ENCODE measurements around the gene LGR5.
"Not testable (repeated sequence)": the region's sequence is repeated elsewhere in the genome, so short reads cannot be mapped to it uniquely, and the experiment has no call there.

The LGR5 gene

GRCh38 chr12:71552728-71553501 lies 113.3 kb downstream of the LGR5 start:
- TF ChIP-seq, protein P1, sequence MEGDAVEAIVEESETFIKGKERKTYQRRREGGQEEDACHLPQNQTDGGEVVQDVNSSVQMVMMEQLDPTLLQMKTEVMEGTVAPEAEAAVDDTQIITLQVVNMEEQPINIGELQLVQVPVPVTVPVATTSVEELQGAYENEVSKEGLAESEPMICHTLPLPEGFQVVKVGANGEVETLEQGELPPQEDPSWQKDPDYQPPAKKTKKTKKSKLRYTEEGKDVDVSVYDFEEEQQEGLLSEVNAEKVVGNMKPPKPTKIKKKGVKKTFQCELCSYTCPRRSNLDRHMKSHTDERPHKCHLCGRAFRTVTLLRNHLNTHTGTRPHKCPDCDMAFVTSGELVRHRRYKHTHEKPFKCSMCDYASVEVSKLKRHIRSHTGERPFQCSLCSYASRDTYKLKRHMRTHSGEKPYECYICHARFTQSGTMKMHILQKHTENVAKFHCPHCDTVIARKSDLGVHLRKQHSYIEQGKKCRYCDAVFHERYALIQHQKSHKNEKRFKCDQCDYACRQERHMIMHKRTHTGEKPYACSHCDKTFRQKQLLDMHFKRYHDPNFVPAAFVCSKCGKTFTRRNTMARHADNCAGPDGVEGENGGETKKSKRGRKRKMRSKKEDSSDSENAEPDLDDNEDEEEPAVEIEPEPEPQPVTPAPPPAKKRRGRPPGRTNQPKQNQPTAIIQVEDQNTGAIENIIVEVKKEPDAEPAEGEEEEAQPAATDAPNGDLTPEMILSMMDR (conservative IDR thresholded peaks at IDR 0.05; ENCODE audit: control insufficient read depth, insufficient read depth, low read depth, low read length), result no peak
- DNase-seq (ENCODE audit: low read depth), result no peak
- no peak overlapping the region for H3K4me3 ChIP-seq (ENCODE audit: control insufficient read depth, low read depth, low read length)

- TF ChIP-seq, protein P1 (conservative IDR thresholded peaks at IDR 0.05; ENCODE audit: control insufficient read depth, insufficient read depth, low read depth, low read length), result no peak
- DNase-seq (ENCODE audit: low read depth), result no peak
- no peak overlapping the region for H3K4me3 ChIP-seq (ENCODE audit: control insufficient read depth, low read depth, low read length)
Observed at GRCh38 chr12:71555191-71555590, 115.6 kb downstream of the LGR5 start.

DNA sequence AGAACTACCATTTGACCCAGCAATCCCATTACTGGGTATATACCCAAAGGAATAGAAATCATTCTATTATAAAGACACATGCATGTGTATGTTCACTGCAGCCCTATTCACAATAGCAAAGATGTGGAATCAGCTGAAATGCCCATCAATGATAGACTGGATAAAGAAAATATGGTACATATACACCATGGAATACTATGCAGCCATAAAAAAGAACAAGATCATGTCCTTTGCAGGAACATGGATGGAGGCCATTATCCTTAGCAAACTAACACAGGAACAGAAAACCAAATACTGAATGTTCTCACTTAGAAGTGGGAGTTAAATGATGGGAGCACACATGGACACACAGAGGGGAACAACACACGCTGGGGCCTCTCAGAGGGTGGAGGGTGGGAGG lies 116.2 kb downstream of the LGR5 start:
- not testable (repeated sequence) for H3K4me3 ChIP-seq (ENCODE audit: control insufficient read depth, low read depth, low read length); DNase-seq (ENCODE audit: low read depth)

DNA sequence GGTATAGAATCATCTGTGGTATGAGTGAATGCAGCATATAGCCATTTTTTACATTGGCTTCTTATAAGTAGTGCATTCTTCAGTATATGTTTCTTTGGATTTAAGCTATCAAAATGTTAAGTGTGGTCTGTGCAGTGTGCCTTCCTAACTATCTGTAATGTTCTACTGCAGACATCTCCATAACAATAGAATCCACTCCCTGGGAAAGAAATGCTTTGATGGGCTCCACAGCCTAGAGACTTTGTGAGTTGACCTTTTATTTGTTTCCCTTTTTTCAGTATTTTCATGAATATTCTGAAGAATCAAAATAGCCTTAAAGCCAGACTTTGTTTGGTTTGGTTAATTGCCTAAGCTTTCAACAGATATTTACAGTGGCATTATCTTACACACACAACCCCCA lies 116.8 kb downstream of the LGR5 start:
- TF ChIP-seq, protein P1 (conservative IDR thresholded peaks at IDR 0.05; ENCODE audit: control insufficient read depth, insufficient read depth, low read depth, low read length), result no peak
- H3K4me3 ChIP-seq (ENCODE audit: control insufficient read depth, low read depth, low read length), result no peak overlapping the region
- no peak for DNase-seq (ENCODE audit: low read depth)

DNA sequence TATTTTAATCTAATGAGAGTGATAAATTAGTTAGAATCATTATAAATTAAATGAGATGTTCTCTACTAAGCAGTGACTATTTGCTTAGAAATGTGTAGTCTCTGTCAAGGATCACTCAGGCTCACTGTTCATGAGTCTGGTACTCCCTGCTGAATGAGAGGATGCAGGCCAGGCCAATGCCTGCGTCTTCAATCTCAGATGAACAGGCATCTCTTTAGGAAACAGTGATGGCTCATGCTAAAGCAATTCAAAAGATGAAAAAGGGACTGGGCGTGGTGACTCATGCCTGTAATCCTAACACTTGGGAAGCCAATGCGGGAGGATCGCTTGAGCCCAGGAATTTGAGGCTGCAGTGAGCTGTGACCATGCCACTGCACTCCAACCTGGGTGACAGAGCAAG lies 117.3 kb downstream of the LGR5 start:
- TF ChIP-seq, protein P1 (conservative IDR thresholded peaks at IDR 0.05; ENCODE audit: control insufficient read depth, insufficient read depth, low read depth, low read length), result no peak
- peak; percentile 91 for DNase-seq (ENCODE audit: low read depth)
- no peak overlapping the region for H3K4me3 ChIP-seq (ENCODE audit: control insufficient read depth, low read depth, low read length)

GRCh38 chr12:71558445-71558844 lies 118.8 kb downstream of the LGR5 start:
- peak; percentile 22 for DNase-seq (ENCODE audit: low read depth)
- H3K4me3 ChIP-seq (ENCODE audit: control insufficient read depth, low read depth, low read length), result no peak overlapping the region
- TF ChIP-seq, protein P1 (conservative IDR thresholded peaks at IDR 0.05; ENCODE audit: control insufficient read depth, insufficient read depth, low read depth, low read length), result no peak

- TF ChIP-seq, protein P1 (conservative IDR thresholded peaks at IDR 0.05; ENCODE audit: control insufficient read depth, insufficient read depth, low read depth, low read length), result no peak
- H3K4me3 ChIP-seq (ENCODE audit: control insufficient read depth, low read depth, low read length), result no peak overlapping the region
- DNase-seq (ENCODE audit: low read depth), result no peak
Observed at GRCh38 chr12:71562676-71563595, 123.3 kb downstream of the LGR5 start.

Data from fibroblast of mammary gland (primary cell).